ENCODE data around the gene GPR65. TPM values are rescaled to one million over a fixed set of nuclear protein-coding genes. Genes with fewer than 3 reads are reported as not detected.

GPR65 gene
- total RNA-seq, 1 donor from 2014 or later, result 0.54 TPM

DNA sequence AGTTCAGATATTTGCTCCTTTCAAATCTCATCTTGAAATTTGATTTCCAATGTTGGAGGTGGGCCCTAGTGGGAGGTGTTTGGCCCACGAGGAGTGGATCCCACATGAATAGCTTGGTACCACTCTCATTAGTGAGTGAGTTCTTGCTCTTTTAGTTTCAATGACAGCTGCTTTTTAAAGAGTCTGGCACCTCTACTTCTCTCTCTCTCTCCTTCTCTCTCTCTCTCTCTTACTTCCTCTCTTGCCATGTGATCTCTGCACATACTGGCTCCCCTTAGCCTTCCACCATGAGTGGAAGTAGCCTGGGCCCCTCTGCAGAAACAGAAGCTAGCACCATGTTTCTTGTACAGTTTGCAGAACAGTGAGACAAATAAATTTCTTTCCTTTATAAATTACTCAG lies 25.1 kb downstream of the GPR65 start:
- no peaks in the 10 kb centered on the region for H3K9me3 ChIP-seq (ENCODE audit: insufficient read depth, low read depth, low read length)
- no peaks in the 10 kb centered on the region for H4K20me1 ChIP-seq (ENCODE audit: insufficient read depth, low read length)
- no peaks in the 10 kb centered on the region for H3K79me2 ChIP-seq (ENCODE audit: insufficient read depth, low read length)
- H3K36me3 Mint-ChIP-seq (ENCODE audit: low read depth, unreplicated experiment), result no peaks in the 10 kb centered on the region
- no peak overlapping the region for H3K9ac ChIP-seq (ENCODE audit: low read length)
- no peak overlapping the region for H3K4me3 Mint-ChIP-seq (ENCODE audit: unreplicated experiment)
- H3K27me3 Mint-ChIP-seq (ENCODE audit: low read depth, unreplicated experiment), result peaks cover 13% of the 10 kb centered on the region
- no peak overlapping the region for H3K4me2 ChIP-seq (ENCODE audit: low read length)
- no peak for FAIRE-seq
- no peaks in the 10 kb centered on the region for H3K36me3 ChIP-seq (ENCODE audit: insufficient read depth, low read length)
- no peak overlapping the region for H3K27ac Mint-ChIP-seq (ENCODE audit: unreplicated experiment)
- no peaks in the 10 kb centered on the region for H3K27me3 ChIP-seq (ENCODE audit: insufficient read depth, low read length)
- TF ChIP-seq EZH2 (IDR thresholded peaks at IDR 0.05; ENCODE audit: insufficient read depth, low read length) (no peak), CTCF (IDR thresholded peaks at IDR 0.05; ENCODE audit: insufficient read depth, low read depth, low read length) (no peak)
- no peak overlapping the region for H3K27ac ChIP-seq (ENCODE audit: low read depth, low read length)
- H3K9me3 Mint-ChIP-seq (ENCODE audit: unreplicated experiment), result peaks cover 1% of the 10 kb centered on the region
- no peaks in the 10 kb centered on the region for H3K4me1 Mint-ChIP-seq (ENCODE audit: low read depth, unreplicated experiment)
- no peak overlapping the region for H3K4me3 ChIP-seq (ENCODE audit: insufficient read depth, low read depth, low read length)
- H3K4me1 ChIP-seq (ENCODE audit: insufficient read depth, low read length), result no peaks in the 10 kb centered on the region
- no peak for DNase-seq (ENCODE audit: low read depth)
- H2AFZ ChIP-seq (ENCODE audit: low read depth, low read length), result no peak overlapping the region

DNA sequence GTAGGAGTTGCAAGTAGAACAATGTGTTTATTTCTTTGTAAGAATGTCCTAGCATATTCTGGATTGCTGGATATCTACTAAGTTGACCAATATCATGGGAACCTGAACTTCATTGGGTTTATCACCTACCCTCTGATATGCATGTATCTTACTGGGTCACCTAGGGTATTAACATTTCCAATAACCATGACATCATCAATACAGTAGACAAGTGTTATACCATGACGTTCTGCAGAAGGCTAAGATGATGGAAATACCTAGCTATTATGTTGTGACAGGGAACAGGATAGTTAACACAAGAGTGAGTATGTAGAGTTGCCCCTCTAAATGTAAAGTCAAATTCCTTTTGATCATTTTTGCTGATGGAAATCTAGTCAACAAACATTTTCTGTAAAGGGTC lies 26.0 kb downstream of the GPR65 start:
- no peak for FAIRE-seq
- no peaks in the 10 kb centered on the region for H3K4me1 Mint-ChIP-seq (ENCODE audit: low read depth, unreplicated experiment)
- H3K9ac ChIP-seq (ENCODE audit: low read length), result no peak overlapping the region

More for the DNA sequence above, 26.0 kb downstream of the GPR65 start:
- peaks cover 1% of the 10 kb centered on the region for H3K9me3 Mint-ChIP-seq (ENCODE audit: unreplicated experiment)
- no peak overlapping the region for H2AFZ ChIP-seq (ENCODE audit: low read depth, low read length)
- no peak overlapping the region for H3K4me3 ChIP-seq (ENCODE audit: insufficient read depth, low read depth, low read length)
- no peaks in the 10 kb centered on the region for H3K4me1 ChIP-seq (ENCODE audit: insufficient read depth, low read length)
- H3K4me3 Mint-ChIP-seq (ENCODE audit: unreplicated experiment), result no peak overlapping the region
- no peaks in the 10 kb centered on the region for H3K36me3 Mint-ChIP-seq (ENCODE audit: low read depth, unreplicated experiment)
- H3K27ac Mint-ChIP-seq (ENCODE audit: unreplicated experiment), result no peak overlapping the region
- no peak for TF ChIP-seq EZH2 (IDR thresholded peaks at IDR 0.05; ENCODE audit: insufficient read depth, low read length)
- TF ChIP-seq CTCF (IDR thresholded peaks at IDR 0.05; ENCODE audit: insufficient read depth, low read depth, low read length), result no peak
- no peak overlapping the region for H3K27ac ChIP-seq (ENCODE audit: low read depth, low read length)
- H3K4me2 ChIP-seq (ENCODE audit: low read length), result no peak overlapping the region
- no peaks in the 10 kb centered on the region for H3K9me3 ChIP-seq (ENCODE audit: insufficient read depth, low read depth, low read length)
- H3K27me3 ChIP-seq (ENCODE audit: insufficient read depth, low read length), result no peaks in the 10 kb centered on the region
- DNase-seq (ENCODE audit: low read depth), result no peak
- H3K27me3 Mint-ChIP-seq (ENCODE audit: low read depth, unreplicated experiment), result peaks cover 13% of the 10 kb centered on the region
- H4K20me1 ChIP-seq (ENCODE audit: insufficient read depth, low read length), result no peaks in the 10 kb centered on the region
- no peaks in the 10 kb centered on the region for H3K79me2 ChIP-seq (ENCODE audit: insufficient read depth, low read length)
- no peaks in the 10 kb centered on the region for H3K36me3 ChIP-seq (ENCODE audit: insufficient read depth, low read length)
